Neural progenitor cell (in vitro differentiated cells): ENCODE measurements around the gene CDK10. TPM values are rescaled to one million over a fixed set of nuclear protein-coding genes. Genes with fewer than 3 reads are reported as not detected.

Source experiments
- DNase-seq: peaks from one replicate; pipeline ENCODE4 v3.0.0-alpha.2; 2016; ENCODE audit warnings: low spot score
- H2AFZ ChIP-seq: fragments of 200-600 bp; sonication (generic); replicated peaks from 2 replicates; pipeline ENCODE4 v1.6.1; 2016; ENCODE audit warnings: antibody characterized with exemption
- H3F3A ChIP-seq: fragments of 200-600 bp; sonication (generic); 2 replicates; pipeline ENCODE4 v1.6.1; 2016; ENCODE audit warnings: antibody characterized with exemption, low read depth
- H3K27ac ChIP-seq: fragments of 200-600 bp; sonication (generic); 2 replicates; pipeline ENCODE4 v1.5.1; 2016; ENCODE audit warnings: mild to moderate bottlenecking
- H3K27me3 ChIP-seq: fragments of 200-600 bp; sonication (generic); 2 replicates; pipeline ENCODE4 v1.6.1; 2016; ENCODE audit warnings: mild to moderate bottlenecking, moderate library complexity
- H3K36me3 ChIP-seq: fragments of 200-600 bp; sonication (generic); 2 replicates; pipeline ENCODE4 v1.5.1; 2016
- H3K4me1 ChIP-seq: fragments of 200-600 bp; sonication (generic); 2 replicates; pipeline ENCODE4 v1.6.1; 2016; ENCODE audit warnings: mixed run types
- H3K4me2 ChIP-seq: fragments of 200-600 bp; sonication (generic); 2 replicates; pipeline ENCODE4 v1.6.1; 2016
- H3K4me3 ChIP-seq: fragments of 200-600 bp; sonication (generic); 2 replicates; pipeline ENCODE4 v1.5.1; 2016
- H3K79me2 ChIP-seq: fragments of 200-600 bp; sonication (generic); 2 replicates; pipeline ENCODE4 v1.6.1; 2016; ENCODE audit warnings: low read depth
- H3K9ac ChIP-seq: fragments of 200-600 bp; sonication (generic); 2 replicates; pipeline ENCODE4 v1.6.1; 2016
- H3K9me3 ChIP-seq: fragments of 200-600 bp; sonication (generic); 2 replicates; pipeline ENCODE4 v1.5.1; 2016; ENCODE audit warnings: low read depth
- H4K20me1 ChIP-seq: fragments of 200-600 bp; sonication (generic); 2 replicates; pipeline ENCODE4 v1.6.1; 2016; ENCODE audit warnings: low read depth
- H3K27ac Mint-ChIP-seq: 3 replicates; pipeline ENCODE4 v1.8.0; 2021; ENCODE audit warnings: mixed read lengths
- H3K27me3 Mint-ChIP-seq: 2 replicates; pipeline ENCODE4 v1.8.0; 2022; ENCODE audit warnings: low read depth, mild to moderate bottlenecking, inconsistent platforms, moderate library complexity, mixed read lengths; ENCODE audit not compliant: insufficient read depth
- H3K36me3 Mint-ChIP-seq: 3 replicates; pipeline ENCODE4 v1.8.0; 2021; ENCODE audit warnings: mixed read lengths
- H3K4me1 Mint-ChIP-seq: 3 replicates; pipeline ENCODE4 v1.8.0; 2021; ENCODE audit warnings: mixed read lengths
- H3K4me3 Mint-ChIP-seq: 3 replicates; pipeline ENCODE4 v1.8.0; 2021; ENCODE audit warnings: mild to moderate bottlenecking, moderate library complexity, mixed read lengths
- H3K9me3 Mint-ChIP-seq: 3 replicates; pipeline ENCODE4 v1.8.0; 2020; ENCODE audit warnings: mixed read lengths
- EZH2 ChIP-seq: fragments of 200-600 bp; sonication (generic); IDR thresholded peaks from 2 replicates; pipeline ENCODE4 v1.6.1; 2017; ENCODE audit warnings: antibody characterized with exemption, mild to moderate bottlenecking, moderate library complexity
- EZH2phosphoT487 ChIP-seq: fragments of 200-600 bp; sonication (generic); IDR thresholded peaks from 2 replicates; pipeline ENCODE4 v1.6.1; 2017; ENCODE audit warnings: antibody characterized with exemption
- total RNA-seq: library from RNA; depleted of rRNA; stranded (reverse); fragments of >200 nt; gene quantifications from 2 replicates; pipeline ENCODE4 v1.2.3, GENCODE V29; 2015; ENCODE audit warnings: low replicate concordance
- TF ChIP-seq, protein P1 (sequence below): fragments of 200-600 bp; sonication (generic); IDR thresholded peaks from 2 replicates; pipeline ENCODE4 v1.5.1; 2017; ENCODE audit warnings: antibody characterized with exemption, mild to moderate bottlenecking

The CDK10 gene
- total RNA-seq, 1 donor from 2014 or later: 75.6 TPM

DNA sequence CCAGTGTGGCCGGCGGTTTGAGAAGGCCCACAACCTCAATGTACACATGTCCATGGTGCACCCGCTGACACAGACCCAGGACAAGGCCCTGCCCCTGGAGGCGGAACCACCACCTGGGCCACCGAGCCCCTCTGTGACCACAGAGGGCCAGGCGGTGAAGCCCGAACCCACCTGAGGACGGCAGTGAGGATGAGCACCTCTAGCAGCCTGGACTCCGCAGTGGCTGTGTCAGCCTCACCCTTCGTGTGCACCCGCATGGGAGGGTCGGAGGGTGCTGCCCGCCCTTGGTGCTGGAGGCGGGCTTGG, 51.5 kb downstream of the CDK10 start:
- H3K36me3 ChIP-seq: no peaks in the 10 kb centered on the region
- H3K9ac ChIP-seq: no peak overlapping the region
- TF ChIP-seq EZH2 (no peak), EZH2phosphoT487 (no peak)
- TF ChIP-seq, protein P1, sequence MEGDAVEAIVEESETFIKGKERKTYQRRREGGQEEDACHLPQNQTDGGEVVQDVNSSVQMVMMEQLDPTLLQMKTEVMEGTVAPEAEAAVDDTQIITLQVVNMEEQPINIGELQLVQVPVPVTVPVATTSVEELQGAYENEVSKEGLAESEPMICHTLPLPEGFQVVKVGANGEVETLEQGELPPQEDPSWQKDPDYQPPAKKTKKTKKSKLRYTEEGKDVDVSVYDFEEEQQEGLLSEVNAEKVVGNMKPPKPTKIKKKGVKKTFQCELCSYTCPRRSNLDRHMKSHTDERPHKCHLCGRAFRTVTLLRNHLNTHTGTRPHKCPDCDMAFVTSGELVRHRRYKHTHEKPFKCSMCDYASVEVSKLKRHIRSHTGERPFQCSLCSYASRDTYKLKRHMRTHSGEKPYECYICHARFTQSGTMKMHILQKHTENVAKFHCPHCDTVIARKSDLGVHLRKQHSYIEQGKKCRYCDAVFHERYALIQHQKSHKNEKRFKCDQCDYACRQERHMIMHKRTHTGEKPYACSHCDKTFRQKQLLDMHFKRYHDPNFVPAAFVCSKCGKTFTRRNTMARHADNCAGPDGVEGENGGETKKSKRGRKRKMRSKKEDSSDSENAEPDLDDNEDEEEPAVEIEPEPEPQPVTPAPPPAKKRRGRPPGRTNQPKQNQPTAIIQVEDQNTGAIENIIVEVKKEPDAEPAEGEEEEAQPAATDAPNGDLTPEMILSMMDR: no peak
- Mint-ChIP-seq H3K4me1 (no peaks in the 10 kb centered on the region), H3K36me3 (peaks cover 38% of the 10 kb centered on the region), H3K4me3 (no peak overlapping the region), H3K27me3 (peaks cover 1% of the 10 kb centered on the region), H3K9me3 (no peaks in the 10 kb centered on the region), H3K27ac (no peak overlapping the region)
- H3K27ac ChIP-seq: no peak overlapping the region
- no peak overlapping the region for H3K4me2 ChIP-seq
- DNase-seq: no peak
- H2AFZ ChIP-seq: no peak overlapping the region
- H4K20me1 ChIP-seq: no peaks in the 10 kb centered on the region
- H3F3A ChIP-seq: no peaks in the 10 kb centered on the region
- H3K4me3 ChIP-seq: no peak overlapping the region
- H3K79me2 ChIP-seq: no peaks in the 10 kb centered on the region
- no peaks in the 10 kb centered on the region for H3K4me1 ChIP-seq
- H3K9me3 ChIP-seq: no peaks in the 10 kb centered on the region
- H3K27me3 ChIP-seq: no peaks in the 10 kb centered on the region

DNA sequence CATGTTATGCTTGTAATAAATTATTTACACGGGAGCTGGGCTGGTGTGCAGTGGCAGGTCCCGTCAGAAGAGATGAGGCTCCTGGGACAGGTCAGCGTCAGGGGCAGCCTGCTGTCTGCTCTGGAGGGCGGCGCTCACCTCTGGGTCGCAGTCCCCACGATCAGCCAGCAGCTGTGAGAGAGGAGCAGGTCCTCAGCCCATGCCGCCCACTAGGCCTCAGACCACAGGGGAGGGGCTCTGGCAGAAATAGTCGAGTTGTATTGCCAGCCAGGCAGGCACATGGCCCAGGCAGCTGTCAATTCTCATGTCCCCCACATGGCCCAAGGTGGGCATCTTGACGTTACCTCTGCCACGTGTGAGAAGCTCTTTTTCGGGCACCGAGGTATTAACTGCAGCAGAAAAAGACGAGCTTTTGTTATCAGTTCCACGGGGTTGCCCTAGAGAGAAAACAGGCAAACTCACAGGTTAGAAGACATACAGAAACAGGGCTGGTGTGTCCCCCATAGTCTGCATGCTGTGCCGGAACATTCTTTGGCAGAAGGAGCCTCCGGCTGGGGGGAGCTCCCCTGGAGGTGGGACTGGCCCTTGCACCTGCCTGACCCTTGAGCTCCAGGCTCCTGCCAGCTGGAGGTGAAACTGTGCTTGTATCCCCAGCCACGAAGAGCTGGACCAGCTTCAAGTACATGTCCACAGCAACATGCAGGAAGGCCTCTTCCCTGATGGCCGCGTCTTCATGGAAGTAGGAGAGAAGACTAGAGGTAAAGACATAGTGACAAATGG, 52.2 kb downstream of the CDK10 start:
- Histone ChIP-seq H3K79me2 (no peaks in the 10 kb centered on the region), H3K4me3 (no peak overlapping the region), H3F3A (no peaks in the 10 kb centered on the region), H3K9me3 (no peaks in the 10 kb centered on the region), H3K4me1 (no peaks in the 10 kb centered on the region), H3K27me3 (no peaks in the 10 kb centered on the region), H3K27ac (no peak overlapping the region), H3K9ac (no peak overlapping the region), H3K36me3 (no peaks in the 10 kb centered on the region), H4K20me1 (no peaks in the 10 kb centered on the region), H2AFZ (no peak overlapping the region), H3K4me2 (no peak overlapping the region)
- no peaks in the 10 kb centered on the region for H3K4me1 Mint-ChIP-seq
- H3K27me3 Mint-ChIP-seq: no peaks in the 10 kb centered on the region
- H3K36me3 Mint-ChIP-seq: peaks cover 39% of the 10 kb centered on the region
- no peaks in the 10 kb centered on the region for H3K9me3 Mint-ChIP-seq
- DNase-seq: no peak
- TF ChIP-seq, protein P1: no peak
- TF ChIP-seq EZH2 (no peak), EZH2phosphoT487 (no peak)
- no peak overlapping the region for H3K27ac Mint-ChIP-seq
- H3K4me3 Mint-ChIP-seq: no peak overlapping the region

DNA sequence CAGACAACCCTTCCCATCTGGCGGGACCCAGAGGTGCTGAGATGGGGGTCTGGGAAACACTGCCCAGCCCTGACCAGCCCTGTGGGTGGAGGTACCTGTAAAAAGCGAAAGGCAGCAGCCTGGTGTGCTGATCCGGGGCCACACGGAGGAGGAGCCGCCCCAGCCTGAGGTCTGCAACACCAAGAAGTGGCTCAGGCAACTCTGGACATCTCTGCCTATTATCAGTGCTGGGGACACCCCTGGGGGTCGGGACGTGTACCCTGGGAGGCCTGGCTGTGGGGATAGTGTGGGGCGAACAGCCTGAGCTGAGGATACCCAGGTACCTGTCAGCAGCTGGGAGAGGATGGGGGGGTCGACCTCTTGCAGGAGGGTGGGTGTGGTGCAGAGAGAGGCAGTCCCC, 52.9 kb downstream of the CDK10 start:
- Histone ChIP-seq H3K9me3 (no peaks in the 10 kb centered on the region), H3K4me3 (no peak overlapping the region), H2AFZ (no peak overlapping the region), H3K4me2 (no peak overlapping the region), H3F3A (no peaks in the 10 kb centered on the region), H3K27ac (no peak overlapping the region), H3K36me3 (no peaks in the 10 kb centered on the region), H3K27me3 (no peaks in the 10 kb centered on the region), H3K4me1 (no peaks in the 10 kb centered on the region), H3K79me2 (no peaks in the 10 kb centered on the region), H4K20me1 (no peaks in the 10 kb centered on the region), H3K9ac (no peak overlapping the region)
- Mint-ChIP-seq H3K27me3 (no peaks in the 10 kb centered on the region), H3K36me3 (peaks cover 37% of the 10 kb centered on the region), H3K4me3 (no peak overlapping the region), H3K4me1 (no peaks in the 10 kb centered on the region), H3K27ac (no peak overlapping the region), H3K9me3 (no peaks in the 10 kb centered on the region)
- DNase-seq: no peak
- TF ChIP-seq EZH2phosphoT487 (no peak), EZH2 (no peak)
- TF ChIP-seq, protein P1: no peak
